Colonic mucosa (tissue), 4 donors: ENCODE results near the gene APBB2. TPM values are rescaled to one million over a fixed set of nuclear protein-coding genes. Genes with fewer than 3 reads are reported as not detected.

Experiments
- DNase-seq: peaks from one replicate; pipeline ENCODE4 v3.0.0-alpha.2; 2020
- H3K27ac ChIP-seq: fragments of 200-600 bp; one replicate; pipeline ENCODE4 v1.8.0; 2021
- H3K27me3 ChIP-seq: fragments of 200-600 bp; one replicate; pipeline ENCODE4 v1.8.0; 2021
- H3K36me3 ChIP-seq: fragments of 200-600 bp; one replicate; pipeline ENCODE4 v1.8.0; 2021
- H3K4me1 ChIP-seq: fragments of 200-600 bp; one replicate; pipeline ENCODE4 v1.8.0; 2021; ENCODE audit warnings: mild to moderate bottlenecking
- H3K4me3 ChIP-seq: fragments of 200-600 bp; one replicate; pipeline ENCODE4 v1.8.0; 2021
- H3K9ac ChIP-seq, 2 donors: one replicate each; pipeline ENCODE4 v1.7.0; 2013; ENCODE audit warnings: control low read depth in 2 of 2, low read depth in 2 of 2, low read length in 2 of 2
- H3K9me3 ChIP-seq: fragments of 200-600 bp; one replicate; pipeline ENCODE4 v1.8.0; 2021
- intact Hi-C: fragments of 100-400 bp; cut with DNase I; formaldehyde crosslinking; loops from one replicate; pipeline ENCODE4 v1.14.1; 2022
- total RNA-seq, 2 donors: library from RNA; stranded (reverse); fragmentation: NEBNext Ultra II Directional in 1 of 2; extraction: Animal tissue kit (Norgen Biotek cat#: 25700) in 1 of 2; gene quantifications; one replicate each; pipeline ENCODE4 v1.2.1, GENCODE V29; 2021
- TF ChIP-seq, protein P1 (sequence below): fragments of 200-600 bp; IDR thresholded peaks from one replicate; pipeline ENCODE4 v1.8.0; 2022; ENCODE audit warnings: antibody characterized with exemption, mild to moderate bottlenecking
- donor health status: healthy.
- donor health status: DM: no; HTN: no; CAD: no.
- donor health status: DM: no; HTN: no; CAD: no.

The APBB2 gene
- total RNA-seq, 2 donors from 2014 or later: 22.8 to 27.5 TPM

- no peak overlapping the region for H3K4me3 ChIP-seq
- TF ChIP-seq, protein P1, sequence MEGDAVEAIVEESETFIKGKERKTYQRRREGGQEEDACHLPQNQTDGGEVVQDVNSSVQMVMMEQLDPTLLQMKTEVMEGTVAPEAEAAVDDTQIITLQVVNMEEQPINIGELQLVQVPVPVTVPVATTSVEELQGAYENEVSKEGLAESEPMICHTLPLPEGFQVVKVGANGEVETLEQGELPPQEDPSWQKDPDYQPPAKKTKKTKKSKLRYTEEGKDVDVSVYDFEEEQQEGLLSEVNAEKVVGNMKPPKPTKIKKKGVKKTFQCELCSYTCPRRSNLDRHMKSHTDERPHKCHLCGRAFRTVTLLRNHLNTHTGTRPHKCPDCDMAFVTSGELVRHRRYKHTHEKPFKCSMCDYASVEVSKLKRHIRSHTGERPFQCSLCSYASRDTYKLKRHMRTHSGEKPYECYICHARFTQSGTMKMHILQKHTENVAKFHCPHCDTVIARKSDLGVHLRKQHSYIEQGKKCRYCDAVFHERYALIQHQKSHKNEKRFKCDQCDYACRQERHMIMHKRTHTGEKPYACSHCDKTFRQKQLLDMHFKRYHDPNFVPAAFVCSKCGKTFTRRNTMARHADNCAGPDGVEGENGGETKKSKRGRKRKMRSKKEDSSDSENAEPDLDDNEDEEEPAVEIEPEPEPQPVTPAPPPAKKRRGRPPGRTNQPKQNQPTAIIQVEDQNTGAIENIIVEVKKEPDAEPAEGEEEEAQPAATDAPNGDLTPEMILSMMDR: no peak
- H3K27ac ChIP-seq: no peak overlapping the region
- no peaks in the 10 kb centered on the region for H3K36me3 ChIP-seq
- DNase-seq: no peak
- H3K9me3 ChIP-seq: no peaks in the 10 kb centered on the region
- intact Hi-C loops: no loop called here
- H3K4me1 ChIP-seq: peaks cover 5% of the 10 kb centered on the region
- H3K9ac ChIP-seq: no peak overlapping the region
- no peaks in the 10 kb centered on the region for H3K27me3 ChIP-seq
Measured at GRCh38 chr4:41119867-41120295, 94.5 kb downstream of the APBB2 start.

- Histone ChIP-seq H3K4me1 (no peaks in the 10 kb centered on the region), H3K27ac (no peak overlapping the region), H3K36me3 (no peaks in the 10 kb centered on the region), H3K4me3 (no peak overlapping the region), H3K27me3 (no peaks in the 10 kb centered on the region), H3K9me3 (no peaks in the 10 kb centered on the region), H3K9ac (no peak overlapping the region)
- TF ChIP-seq, protein P1: no peak
- intact Hi-C loops: no loop called here
- no peak for DNase-seq
Measured at GRCh38 chr4:41111791-41112190, 102.6 kb downstream of the APBB2 start.

GRCh38 chr4:41110050-41110449, 104.3 kb downstream of the APBB2 start:
- TF ChIP-seq, protein P1: no peak
- intact Hi-C loops: no loop called here
- Histone ChIP-seq H3K36me3 (no peaks in the 10 kb centered on the region), H3K27ac (no peak overlapping the region), H3K4me1 (no peaks in the 10 kb centered on the region), H3K27me3 (no peaks in the 10 kb centered on the region), H3K4me3 (no peak overlapping the region), H3K9me3 (no peaks in the 10 kb centered on the region), H3K9ac (no peak overlapping the region)
- no peak for DNase-seq

DNA sequence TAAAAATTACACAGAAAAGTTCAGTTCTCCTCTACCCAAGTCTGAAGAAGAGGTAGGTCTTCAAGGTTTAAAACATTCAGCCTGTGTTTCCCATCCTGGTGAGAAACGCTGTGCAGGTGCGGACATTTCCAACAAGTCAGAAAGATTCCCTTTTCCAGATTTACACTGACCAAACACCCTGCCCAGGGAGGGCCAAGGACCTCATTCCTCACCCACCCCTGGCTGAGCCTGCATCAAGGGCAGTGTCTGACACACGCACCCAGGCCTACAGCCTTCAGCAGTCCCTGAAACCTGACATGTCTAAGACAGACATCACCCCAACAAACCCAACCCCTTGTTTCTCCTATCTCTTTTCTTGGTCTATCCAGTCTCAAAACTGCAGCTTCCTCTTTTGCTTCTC, 105.9 kb downstream of the APBB2 start:
- no peak for DNase-seq
- H3K9ac ChIP-seq: no peak overlapping the region
- no peaks in the 10 kb centered on the region for H3K36me3 ChIP-seq
- intact Hi-C loops: no loop called here
- no peak overlapping the region for H3K27ac ChIP-seq
- no peaks in the 10 kb centered on the region for H3K27me3 ChIP-seq
- H3K4me3 ChIP-seq: no peak overlapping the region
- H3K4me1 ChIP-seq: no peaks in the 10 kb centered on the region
- no peaks in the 10 kb centered on the region for H3K9me3 ChIP-seq
- TF ChIP-seq, protein P1: no peak

DNA sequence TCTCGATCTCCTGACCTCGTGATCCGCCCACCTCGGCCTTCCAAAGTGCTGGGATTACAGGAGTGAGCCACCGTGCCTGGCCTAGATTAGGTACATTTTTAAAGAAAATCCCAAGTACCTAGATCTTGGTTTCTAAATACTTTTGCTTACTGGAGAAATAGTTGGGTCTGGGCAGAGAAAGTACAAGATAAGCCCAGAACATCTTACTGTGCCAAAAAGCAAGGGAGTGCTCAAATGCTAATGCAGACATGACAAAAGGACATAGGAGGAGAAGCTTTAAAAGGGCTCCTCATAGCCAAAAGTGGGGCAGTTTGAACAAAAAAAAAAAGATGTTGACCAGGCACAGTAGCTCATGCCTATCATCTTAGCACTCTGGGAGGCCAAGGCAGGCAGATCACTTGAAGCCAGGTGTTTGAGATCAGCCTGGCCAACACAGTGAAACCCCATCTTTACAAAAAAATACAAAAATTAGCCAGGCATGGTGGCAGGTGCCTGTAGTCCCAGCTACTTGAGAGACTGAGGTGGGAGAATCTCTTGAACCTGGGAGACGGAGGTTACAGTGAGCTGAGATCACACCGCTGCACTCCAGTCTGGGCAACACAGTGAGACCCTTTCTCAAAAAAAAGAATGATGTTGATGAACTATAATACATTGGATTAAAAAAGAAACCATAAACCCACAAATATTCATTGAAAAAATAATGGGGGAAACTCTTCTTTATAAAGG, 107.5 kb downstream of the APBB2 start:
- no peak overlapping the region for H3K9ac ChIP-seq
- no peak overlapping the region for H3K4me3 ChIP-seq
- no peaks in the 10 kb centered on the region for H3K36me3 ChIP-seq
- DNase-seq: no peak
- H3K9me3 ChIP-seq: no peaks in the 10 kb centered on the region
- no peak overlapping the region for H3K27ac ChIP-seq
- no peaks in the 10 kb centered on the region for H3K27me3 ChIP-seq
- intact Hi-C loops: no loop called here
- TF ChIP-seq, protein P1: no peak
- H3K4me1 ChIP-seq: no peaks in the 10 kb centered on the region
